Osteoblast (primary cell): ENCODE data around the gene CACNA1C. TPM values are rescaled to one million over a fixed set of nuclear protein-coding genes. Genes with fewer than 3 reads are reported as not detected.

Experiments
- DNase-seq: peaks from one replicate; pipeline ENCODE4 v3.0.0; 2011; ENCODE audit warnings: low spot score, mixed read lengths; ENCODE audit not compliant: insufficient read length; ENCODE audit errors: missing footprints
- H2AFZ ChIP-seq: 2 replicates; pipeline ENCODE4 v1.6.0; 2011; ENCODE audit warnings: mild to moderate bottlenecking, low read length
- H3K27ac ChIP-seq: 2 replicates; pipeline ENCODE4 v1.5.1; 2011; ENCODE audit warnings: mild to moderate bottlenecking, low read depth, low read length, moderate library complexity
- H3K27me3 ChIP-seq: 2 replicates; pipeline ENCODE4 v1.6.0; 2012; ENCODE audit warnings: mild to moderate bottlenecking, control low read depth, inconsistent platforms, low read length, moderate library complexity; ENCODE audit not compliant: insufficient read depth
- H3K36me3 ChIP-seq: 2 replicates; pipeline ENCODE4 v1.5.1; 2011; ENCODE audit warnings: mild to moderate bottlenecking, low read length, control low read depth, moderate library complexity; ENCODE audit not compliant: insufficient read depth
- H3K4me1 ChIP-seq: 2 replicates; pipeline ENCODE4 v1.5.1; 2011; ENCODE audit warnings: mild to moderate bottlenecking, low read length, control low read depth, moderate library complexity; ENCODE audit not compliant: insufficient read depth
- H3K4me2 ChIP-seq: 2 replicates; pipeline ENCODE4 v1.6.0; 2011; ENCODE audit warnings: mild to moderate bottlenecking, low read length; ENCODE audit not compliant: insufficient read depth
- H3K4me3 ChIP-seq: fragments of 200-600 bp; sonication (generic); 3 replicates; pipeline ENCODE4 v1.5.1; 2012; ENCODE audit warnings: mild to moderate bottlenecking, low read length, inconsistent platforms; ENCODE audit not compliant: insufficient read depth
- H3K79me2 ChIP-seq: 2 replicates; pipeline ENCODE4 v1.6.0; 2012; ENCODE audit warnings: mild to moderate bottlenecking, low read length, control low read depth, inconsistent platforms; ENCODE audit not compliant: insufficient read depth
- H3K9me3 ChIP-seq: 2 replicates; pipeline ENCODE4 v1.5.1; 2011; ENCODE audit warnings: low read depth, low read length, control low read depth
- H4K20me1 ChIP-seq: 2 replicates; pipeline ENCODE4 v1.6.0; 2012; ENCODE audit warnings: mild to moderate bottlenecking, low read length, control low read depth; ENCODE audit not compliant: insufficient read depth
- CTCF ChIP-seq: IDR thresholded peaks from 2 replicates; pipeline ENCODE4 v1.5.1; 2011; ENCODE audit warnings: mild to moderate bottlenecking, low read depth, low read length, moderate library complexity; ENCODE audit errors: extremely low read depth
- total RNA-seq: library from RNA; depleted of rRNA; stranded (reverse); fragments of >200 nt; gene quantifications from 2 replicates; pipeline ENCODE4 v1.2.3, GENCODE V29; 2012

Gene CACNA1C
- total RNA-seq, 1 donor: 19.2 TPM

GRCh38 chr12:2457215-2457932, 404.6 kb downstream of the CACNA1C start:
- no peaks in the 10 kb centered on the region for H3K9me3 ChIP-seq
- no peak overlapping the region for H3K27ac ChIP-seq
- TF ChIP-seq CTCF: no peak
- H4K20me1 ChIP-seq: peaks cover 8% of the 10 kb centered on the region
- H3K4me1 ChIP-seq: peaks cover 14% of the 10 kb centered on the region
- no peaks in the 10 kb centered on the region for H3K27me3 ChIP-seq
- no peak overlapping the region for H2AFZ ChIP-seq
- H3K79me2 ChIP-seq: no peaks in the 10 kb centered on the region
- DNase-seq: no peak
- no peak overlapping the region for H3K4me3 ChIP-seq
- H3K4me2 ChIP-seq: no peak overlapping the region
- no peaks in the 10 kb centered on the region for H3K36me3 ChIP-seq

GRCh38 chr12:2457933-2458414, 405.2 kb downstream of the CACNA1C start:
- Histone ChIP-seq H3K79me2 (no peaks in the 10 kb centered on the region), H4K20me1 (peaks cover 5% of the 10 kb centered on the region), H3K9me3 (no peaks in the 10 kb centered on the region), H3K27me3 (no peaks in the 10 kb centered on the region), H3K4me1 (peaks cover 12% of the 10 kb centered on the region), H3K36me3 (no peaks in the 10 kb centered on the region), H2AFZ (no peak overlapping the region), H3K4me2 (no peak overlapping the region), H3K27ac (no peak overlapping the region), H3K4me3 (no peak overlapping the region)
- no peak for DNase-seq
- TF ChIP-seq CTCF: no peak

GRCh38 chr12:2460051-2460670, 407.4 kb downstream of the CACNA1C start:
- H4K20me1 ChIP-seq: peaks cover 2% of the 10 kb centered on the region
- no peaks in the 10 kb centered on the region for H3K27me3 ChIP-seq
- no peak overlapping the region for H3K4me3 ChIP-seq
- H3K4me1 ChIP-seq: no peaks in the 10 kb centered on the region
- no peak overlapping the region for H3K27ac ChIP-seq
- H3K4me2 ChIP-seq: no peak overlapping the region
- TF ChIP-seq CTCF: no peak
- H3K36me3 ChIP-seq: no peaks in the 10 kb centered on the region
- H3K9me3 ChIP-seq: no peaks in the 10 kb centered on the region
- no peak overlapping the region for H2AFZ ChIP-seq
- H3K79me2 ChIP-seq: no peaks in the 10 kb centered on the region
- DNase-seq: no peak

- no peaks in the 10 kb centered on the region for H3K4me1 ChIP-seq
- DNase-seq: no peak
- no peak for TF ChIP-seq CTCF
- H3K9me3 ChIP-seq: no peaks in the 10 kb centered on the region
- H3K4me2 ChIP-seq: no peak overlapping the region
- H2AFZ ChIP-seq: no peak overlapping the region
- peaks cover 3% of the 10 kb centered on the region for H4K20me1 ChIP-seq
- H3K36me3 ChIP-seq: no peaks in the 10 kb centered on the region
- H3K27ac ChIP-seq: no peak overlapping the region
- H3K4me3 ChIP-seq: no peak overlapping the region
- no peaks in the 10 kb centered on the region for H3K27me3 ChIP-seq
- H3K79me2 ChIP-seq: no peaks in the 10 kb centered on the region
These were observed 408.3 kb downstream of the CACNA1C start for GRCh38 chr12:2461046-2461445.
